ENCODE measurements around the gene C7orf33.

The C7orf33 gene

DNA sequence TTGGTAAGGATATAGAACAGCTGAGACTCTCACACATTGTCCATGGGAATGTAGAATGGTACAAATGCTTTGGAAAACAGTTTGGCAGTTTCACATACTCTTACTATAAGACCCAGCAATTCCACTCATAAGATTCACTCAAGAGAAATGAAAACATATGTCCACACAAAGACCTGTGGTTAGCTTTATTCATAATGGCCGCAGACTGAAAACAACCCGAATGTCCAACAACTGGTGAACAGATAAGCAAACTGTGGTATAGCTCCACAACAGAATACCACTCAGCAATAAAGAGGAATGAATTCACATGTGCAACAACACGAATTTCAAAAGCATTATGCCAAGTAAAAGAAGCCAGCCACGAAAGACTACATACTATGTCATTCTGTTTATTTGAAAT, 74.7 kb downstream of the C7orf33 start:
- H3K9me3 ChIP-seq, result no peaks in the 10 kb centered on the region
- H3K36me3 ChIP-seq, result no peaks in the 10 kb centered on the region
- TF ChIP-seq, protein P1, sequence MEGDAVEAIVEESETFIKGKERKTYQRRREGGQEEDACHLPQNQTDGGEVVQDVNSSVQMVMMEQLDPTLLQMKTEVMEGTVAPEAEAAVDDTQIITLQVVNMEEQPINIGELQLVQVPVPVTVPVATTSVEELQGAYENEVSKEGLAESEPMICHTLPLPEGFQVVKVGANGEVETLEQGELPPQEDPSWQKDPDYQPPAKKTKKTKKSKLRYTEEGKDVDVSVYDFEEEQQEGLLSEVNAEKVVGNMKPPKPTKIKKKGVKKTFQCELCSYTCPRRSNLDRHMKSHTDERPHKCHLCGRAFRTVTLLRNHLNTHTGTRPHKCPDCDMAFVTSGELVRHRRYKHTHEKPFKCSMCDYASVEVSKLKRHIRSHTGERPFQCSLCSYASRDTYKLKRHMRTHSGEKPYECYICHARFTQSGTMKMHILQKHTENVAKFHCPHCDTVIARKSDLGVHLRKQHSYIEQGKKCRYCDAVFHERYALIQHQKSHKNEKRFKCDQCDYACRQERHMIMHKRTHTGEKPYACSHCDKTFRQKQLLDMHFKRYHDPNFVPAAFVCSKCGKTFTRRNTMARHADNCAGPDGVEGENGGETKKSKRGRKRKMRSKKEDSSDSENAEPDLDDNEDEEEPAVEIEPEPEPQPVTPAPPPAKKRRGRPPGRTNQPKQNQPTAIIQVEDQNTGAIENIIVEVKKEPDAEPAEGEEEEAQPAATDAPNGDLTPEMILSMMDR (IDR thresholded peaks at IDR 0.05), result no peak
- H3K4me3 ChIP-seq (ENCODE audit: low read depth in 1 of 2, low read length in 1 of 2), result no peak overlapping the region
- no peaks in the 10 kb centered on the region for H3K4me1 ChIP-seq (ENCODE audit: control insufficient read depth in 1 of 2, insufficient read depth in 1 of 2, low read depth in 1 of 2, low read length in 1 of 2)
- no peaks in the 10 kb centered on the region for H3K27me3 ChIP-seq
- no peak overlapping the region for H3K27ac ChIP-seq
